Measurements from ENCODE around the gene NEUROG1.

Gene NEUROG1

GRCh38 chr5:135535820-135536801 lies at the start of gene NEUROG1:
TSS of gene NEUROG1 (minus strand) at chr5:135535964. CDS start at chr5:135535690, 274 bp downstream.
- peak; percentile 72 for DNase-seq (ENCODE audit: extremely low spot score)
- CTCF ChIA-PET: interaction anchor here (1.3 kb wide), 1 partner anchor 15 kb away, joined by 8 read pairs; no protein-coding TSS in a partner anchor
- TF ChIP-seq HDGF (IDR thresholded peaks at IDR 0.05; ENCODE audit: borderline replicate concordance): no peak
- peak; percentile 63 for TF ChIP-seq L3MBTL2 (conservative IDR thresholded peaks at IDR 0.05)
- POLR2A ChIA-PET: interaction anchor here (0.8 kb wide), 1 partner anchor 14 kb away, joined by 3 read pairs; no protein-coding TSS in a partner anchor

GRCh38 chr5:135584918-135585317 lies 49.2 kb upstream of the NEUROG1 start:
- no peak for TF ChIP-seq ZNF384 (IDR thresholded peaks at IDR 0.05)
- TF ChIP-seq CTBP1 (IDR thresholded peaks at IDR 0.05; ENCODE audit: borderline replicate concordance): no peak
- TF ChIP-seq SP1 (IDR thresholded peaks at IDR 0.05): no peak
- TF ChIP-seq LEF1 (IDR thresholded peaks at IDR 0.05; ENCODE audit: borderline replicate concordance): no peak
- no peak for TF ChIP-seq PKNOX1 (IDR thresholded peaks at IDR 0.05)
- TF ChIP-seq HDGF (IDR thresholded peaks at IDR 0.05; ENCODE audit: borderline replicate concordance): no peak
- no peak for TF ChIP-seq FOXA1 (IDR thresholded peaks at IDR 0.05)
- no peak for TF ChIP-seq FOXK2 (IDR thresholded peaks at IDR 0.05)
- TF ChIP-seq BHLHE40 (IDR thresholded peaks at IDR 0.05; ENCODE audit: borderline replicate concordance): no peak
- TF ChIP-seq TARDBP (IDR thresholded peaks at IDR 0.05): no peak
- no peak for TF ChIP-seq FOXM1 (IDR thresholded peaks at IDR 0.05; ENCODE audit: borderline replicate concordance)
- no peak for TF ChIP-seq ELF4 (IDR thresholded peaks at IDR 0.05)
- TF ChIP-seq ARNT (IDR thresholded peaks at IDR 0.05): no peak
- no peak for TF ChIP-seq L3MBTL2 (conservative IDR thresholded peaks at IDR 0.05)
- TF ChIP-seq SUZ12 (IDR thresholded peaks at IDR 0.05): no peak
- no peak for TF ChIP-seq NFRKB (IDR thresholded peaks at IDR 0.05)
- POLR2A ChIA-PET: no interaction called here
- CTCF ChIA-PET: interaction anchor here (0.7 to 1.2 kb wide), 2 partner anchors 24 to 31 kb away, joined by 3 read pairs; no protein-coding TSS in a partner anchor
- DNase-seq (ENCODE audit: extremely low spot score): no peak

GRCh38 chr5:135584276-135584675 lies 48.5 kb upstream of the NEUROG1 start:
- TF ChIP-seq L3MBTL2 (conservative IDR thresholded peaks at IDR 0.05): no peak
- no peak for TF ChIP-seq NFRKB (IDR thresholded peaks at IDR 0.05)
- TF ChIP-seq ZNF384 (IDR thresholded peaks at IDR 0.05): no peak
- no peak for TF ChIP-seq FOXA1 (IDR thresholded peaks at IDR 0.05)
- no peak for TF ChIP-seq ARNT (IDR thresholded peaks at IDR 0.05)
- no peak for TF ChIP-seq SP1 (IDR thresholded peaks at IDR 0.05)
- no peak for TF ChIP-seq ELF4 (IDR thresholded peaks at IDR 0.05)
- CTCF ChIA-PET: interaction anchor here (0.7 to 1.2 kb wide), 2 partner anchors 23 to 30 kb away, joined by 3 read pairs; no protein-coding TSS in a partner anchor
- POLR2A ChIA-PET: no interaction called here
- DNase-seq (ENCODE audit: extremely low spot score): no peak

- no peak for DNase-seq (ENCODE audit: extremely low spot score)
- POLR2A ChIA-PET: no interaction called here
- CTCF ChIA-PET: interaction anchor here (4.6 kb wide), 1 partner anchor 16 kb away, joined by 37 read pairs; no protein-coding TSS in a partner anchor
- TF ChIP-seq FOXA1 (IDR thresholded peaks at IDR 0.05) (no peak), ZNF384 (IDR thresholded peaks at IDR 0.05) (no peak), ELF4 (IDR thresholded peaks at IDR 0.05) (no peak), L3MBTL2 (conservative IDR thresholded peaks at IDR 0.05) (no peak), LEF1 (IDR thresholded peaks at IDR 0.05; ENCODE audit: borderline replicate concordance) (no peak), SP1 (IDR thresholded peaks at IDR 0.05) (no peak), HDGF (IDR thresholded peaks at IDR 0.05; ENCODE audit: borderline replicate concordance) (no peak), TARDBP (IDR thresholded peaks at IDR 0.05) (no peak), NFRKB (IDR thresholded peaks at IDR 0.05) (no peak), BHLHE40 (IDR thresholded peaks at IDR 0.05; ENCODE audit: borderline replicate concordance) (no peak), CTBP1 (IDR thresholded peaks at IDR 0.05; ENCODE audit: borderline replicate concordance) (no peak), ARNT (IDR thresholded peaks at IDR 0.05) (no peak), FOXK2 (IDR thresholded peaks at IDR 0.05) (no peak)
Observed at GRCh38 chr5:135582099-135582781, 46.5 kb upstream of the NEUROG1 start.

GRCh38 chr5:135578685-135579341 lies 43.0 kb upstream of the NEUROG1 start, which contains the start of gene CXCL14:
TSS of gene CXCL14 (minus strand) at chr5:135578991. CDS start at chr5:135578778, 213 bp downstream.
- ChIA-PET CTCF (interaction anchor here (0.9 to 4.6 kb wide), 4 partner anchors 12 to 256 kb away, joined by 3 to 37 read pairs (median 4); no protein-coding TSS in a partner anchor), POLR2A (interaction anchor here (1.3 kb wide), 1 partner anchor 12 kb away, joined by 3 read pairs; no protein-coding TSS in a partner anchor)
- TF ChIP-seq PKNOX1 (IDR thresholded peaks at IDR 0.05) (no peak), HDGF (IDR thresholded peaks at IDR 0.05; ENCODE audit: borderline replicate concordance) (no peak), FOXK2 (IDR thresholded peaks at IDR 0.05) (no peak), LEF1 (IDR thresholded peaks at IDR 0.05; ENCODE audit: borderline replicate concordance) (no peak), SUZ12 (IDR thresholded peaks at IDR 0.05) (no peak), FOXM1 (IDR thresholded peaks at IDR 0.05; ENCODE audit: borderline replicate concordance) (no peak), SP1 (IDR thresholded peaks at IDR 0.05) (no peak), L3MBTL2 (conservative IDR thresholded peaks at IDR 0.05) (no peak), ELF4 (IDR thresholded peaks at IDR 0.05) (no peak), NFRKB (IDR thresholded peaks at IDR 0.05) (no peak), TARDBP (IDR thresholded peaks at IDR 0.05) (no peak), ARNT (IDR thresholded peaks at IDR 0.05) (no peak), BHLHE40 (IDR thresholded peaks at IDR 0.05; ENCODE audit: borderline replicate concordance) (no peak), CTBP1 (IDR thresholded peaks at IDR 0.05; ENCODE audit: borderline replicate concordance) (no peak), ZNF384 (IDR thresholded peaks at IDR 0.05) (no peak), FOXA1 (IDR thresholded peaks at IDR 0.05) (no peak)
- DNase-seq (ENCODE audit: extremely low spot score): no peak
